Stimulated activated CD8-positive, alpha-beta memory T cell treated with anti-CD3 and anti-CD28 coated beads, Interleukin-12 subunit alpha, Interleukin-12 subunit beta, amount 100 ng/mL, for 24 hours (primary cell): ENCODE data around the gene LSAMP.
"Not testable (repeated sequence)": the region's sequence is repeated elsewhere in the genome, so short reads cannot be mapped to it uniquely, and the experiment has no call there.

ENCODE experiments used
- DNase-seq: peaks from one replicate; pipeline ENCODE4 v3.0.0-alpha.2; 2020; ENCODE audit errors: extremely low read depth

Gene LSAMP

DNA sequence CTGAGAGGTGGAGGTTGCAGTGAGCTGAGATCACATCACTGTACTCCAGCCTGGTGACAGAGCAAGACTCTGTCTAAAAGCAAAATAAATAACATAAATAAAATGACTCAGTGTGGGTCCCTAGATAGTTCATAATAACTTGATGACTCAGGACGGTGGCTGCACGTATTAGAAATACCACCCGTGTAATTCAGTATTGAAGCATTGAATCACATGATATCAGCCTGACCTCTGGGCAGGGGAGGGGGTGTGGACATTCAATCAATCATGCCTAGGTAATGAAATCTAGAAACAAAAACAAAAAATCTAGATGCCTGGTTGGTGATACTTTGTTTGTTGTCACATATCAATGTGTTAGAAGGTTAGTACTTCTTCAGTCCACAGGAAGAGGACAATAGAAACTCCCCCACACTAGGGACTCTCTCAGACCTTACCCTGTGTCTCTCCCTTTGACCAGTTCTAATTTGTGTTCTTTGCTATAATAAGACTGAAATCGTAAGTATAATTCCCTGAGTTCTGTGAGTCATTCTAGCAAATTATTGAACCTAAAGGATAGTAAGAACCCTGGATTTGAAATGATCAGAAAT, 644.7 kb downstream of the LSAMP start:
- no peak for DNase-seq

DNA sequence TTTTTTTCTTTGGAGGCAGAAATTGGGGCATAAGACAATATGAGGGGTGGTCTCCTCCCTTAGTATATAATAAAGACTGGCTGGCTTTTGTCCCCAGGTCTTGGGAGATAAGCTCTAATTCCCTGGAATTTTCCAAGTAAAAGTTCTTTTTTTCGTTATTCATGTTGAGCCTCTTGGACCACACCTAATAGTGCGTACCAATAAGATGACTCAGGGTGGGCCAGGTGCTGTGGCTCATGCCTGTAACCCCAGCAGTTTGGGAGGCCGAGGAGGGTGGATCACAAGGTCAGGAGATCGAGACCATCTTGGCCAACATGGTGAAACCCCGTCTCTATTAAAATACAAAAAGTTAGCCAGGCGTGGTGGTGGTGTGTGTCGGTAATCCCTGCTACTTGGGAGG, 645.2 kb downstream of the LSAMP start:
- DNase-seq = not testable (repeated sequence)

DNA sequence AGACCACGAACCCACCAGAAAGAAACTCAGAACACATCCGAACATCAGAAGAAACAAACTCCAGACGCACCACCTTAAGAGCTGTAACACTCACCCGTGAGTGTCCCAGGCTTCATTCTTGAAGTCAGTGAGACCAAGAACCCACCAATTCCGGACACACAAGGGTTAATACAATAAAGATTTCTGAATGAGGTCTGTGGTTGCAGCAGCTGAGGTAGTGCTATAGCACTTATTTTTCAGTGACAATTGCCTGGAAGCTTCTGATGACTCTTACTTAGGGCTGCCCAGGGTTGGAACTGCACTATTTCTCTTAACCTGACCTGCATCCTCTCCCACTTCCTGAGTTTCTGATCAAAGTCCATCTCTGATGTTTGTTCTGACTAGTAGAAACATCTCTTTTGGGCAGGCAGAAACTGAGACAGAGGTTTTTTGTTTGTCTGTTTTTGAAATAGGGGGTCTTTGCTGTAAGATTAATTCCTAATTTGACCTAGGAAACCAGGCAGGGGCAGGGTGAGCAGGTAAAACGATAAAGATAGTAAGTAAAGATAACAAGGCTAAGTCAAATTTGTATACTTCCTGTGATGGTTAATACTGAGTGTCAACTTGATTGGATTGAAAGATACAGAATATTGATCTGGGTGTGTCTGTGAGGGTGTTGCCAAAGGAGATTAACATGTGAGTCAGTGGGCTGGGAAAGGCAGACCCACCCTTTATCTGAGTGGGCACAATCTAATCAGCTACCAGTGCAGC, 652.9 kb downstream of the LSAMP start:
- DNase-seq = no peak

DNA sequence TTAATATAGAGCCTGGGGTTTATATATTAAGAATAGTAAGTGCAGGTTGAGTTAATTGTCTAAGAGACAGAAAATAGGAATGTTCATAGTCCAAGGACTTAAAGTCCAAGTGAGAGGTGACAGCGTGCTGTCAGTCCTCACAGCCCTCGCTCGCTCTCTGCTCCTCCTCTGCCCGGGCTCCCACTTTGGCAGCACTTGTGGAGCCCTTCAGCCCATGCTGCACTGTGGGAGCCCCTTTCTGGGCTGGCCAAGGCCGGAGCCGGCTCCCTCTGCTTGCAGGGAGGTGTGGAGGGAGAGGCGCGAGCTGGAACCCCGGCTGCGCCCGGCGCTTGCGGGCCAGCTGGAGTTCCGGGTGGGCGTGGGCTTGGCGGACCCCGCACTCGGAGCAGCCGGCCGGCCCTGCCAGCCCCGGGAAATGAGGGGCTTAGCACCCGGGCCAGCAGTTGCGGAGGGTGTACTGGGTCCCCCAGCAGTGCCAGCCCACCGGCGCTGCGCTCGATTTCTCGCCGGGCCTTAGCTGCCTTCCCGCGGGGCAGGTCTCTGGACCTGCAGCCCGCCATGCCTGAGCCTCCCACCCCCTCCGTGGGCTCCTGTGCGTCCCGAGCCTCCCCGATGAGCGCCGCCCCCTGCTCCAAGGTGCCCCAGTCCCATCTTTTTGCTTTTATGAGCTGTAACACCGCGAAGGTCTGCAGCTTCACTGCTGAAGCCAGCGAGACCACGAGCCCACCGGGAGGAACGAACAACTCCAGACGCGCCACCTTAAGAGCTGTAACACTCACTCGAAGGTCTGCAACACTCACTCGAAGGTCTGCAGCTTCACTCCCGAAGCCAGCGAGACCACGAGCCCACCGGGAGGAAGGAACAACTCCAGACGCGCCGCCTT, 653.8 kb downstream of the LSAMP start:
- not testable (repeated sequence) for DNase-seq

DNA sequence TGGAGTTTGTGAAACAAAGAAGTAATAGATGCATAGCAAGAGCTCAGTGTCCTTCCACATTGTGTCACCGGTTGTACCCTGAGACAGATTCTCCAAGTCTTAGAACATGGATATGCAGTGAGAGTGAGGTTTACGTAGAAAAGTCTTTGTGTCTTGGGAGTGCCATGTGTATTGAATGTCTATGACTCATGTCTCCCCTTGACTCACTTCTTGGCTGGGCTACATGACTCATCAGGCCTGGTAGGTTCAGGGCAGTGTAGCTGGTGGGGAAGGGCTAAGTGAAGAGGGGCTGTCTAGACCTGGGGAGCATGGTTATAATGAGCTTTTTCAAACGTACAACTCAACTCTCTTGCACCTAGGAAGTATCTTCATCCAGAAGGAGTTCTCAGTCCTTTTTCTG, 654.5 kb downstream of the LSAMP start:
- DNase-seq = no peak

DNA sequence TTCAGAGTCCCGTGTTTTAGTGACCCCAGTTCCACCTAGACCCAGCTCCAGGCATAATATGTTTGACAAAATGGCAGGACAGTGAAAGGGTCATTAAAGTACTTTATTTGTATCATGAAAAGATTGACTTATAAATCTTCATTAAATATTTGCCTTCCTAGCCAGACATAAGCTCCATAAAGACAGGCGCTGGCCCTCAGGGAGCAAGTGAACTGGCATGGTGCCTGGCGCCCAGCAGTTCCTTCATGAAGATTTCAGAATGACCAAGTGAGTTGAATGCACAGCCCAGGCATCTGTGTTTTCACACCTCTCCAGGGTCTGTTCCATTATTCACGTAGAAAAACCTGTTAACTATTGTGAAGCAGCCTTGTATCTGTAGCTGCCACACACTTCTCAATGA, 655.8 kb downstream of the LSAMP start:
- DNase-seq = no peak

DNA sequence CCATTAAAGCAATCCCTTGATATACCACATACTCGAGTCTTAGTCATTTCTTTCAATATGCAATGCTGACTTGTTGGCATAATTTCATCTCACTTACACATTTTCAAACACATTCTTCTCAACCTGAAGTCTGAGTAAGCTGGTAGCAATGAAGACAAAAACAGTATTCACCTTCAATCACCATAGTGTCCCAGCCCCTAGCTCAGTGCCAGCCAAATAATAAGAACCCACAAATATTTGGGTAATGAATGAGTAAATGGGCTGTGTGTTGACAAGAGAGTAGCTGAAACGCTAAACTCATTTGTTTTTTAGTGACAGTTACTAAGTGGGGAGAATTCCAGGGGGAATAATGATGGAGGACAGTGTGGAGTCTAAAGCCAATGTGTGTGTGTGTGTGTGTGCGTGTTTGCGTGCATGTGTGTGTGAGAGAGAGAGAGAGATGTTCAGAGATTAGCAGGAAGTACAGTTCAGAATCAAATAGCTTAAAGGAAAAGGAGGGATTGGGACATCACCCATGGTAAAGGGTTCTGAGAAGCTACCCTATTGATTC, 656.3 kb downstream of the LSAMP start:
- no peak for DNase-seq

DNA sequence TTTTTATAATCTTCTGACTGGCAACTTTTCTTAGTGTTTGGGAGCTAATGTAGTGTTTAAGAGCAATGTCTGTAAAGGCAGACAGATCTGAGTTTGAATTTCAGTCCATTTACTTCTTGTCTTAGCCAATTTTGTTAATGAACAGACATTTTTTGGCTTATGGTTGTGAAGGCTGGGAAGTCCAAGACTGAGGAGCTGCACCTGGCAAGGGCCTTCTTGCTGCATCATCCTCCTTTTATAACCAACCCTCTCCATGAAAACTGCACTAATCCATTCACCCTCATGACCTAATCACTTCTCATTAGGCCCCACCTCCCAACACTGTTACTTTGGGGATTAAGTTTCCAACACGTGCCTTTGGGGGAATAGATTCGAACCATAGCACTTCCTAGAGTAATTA, 657.5 kb downstream of the LSAMP start:
- no peak for DNase-seq

DNA sequence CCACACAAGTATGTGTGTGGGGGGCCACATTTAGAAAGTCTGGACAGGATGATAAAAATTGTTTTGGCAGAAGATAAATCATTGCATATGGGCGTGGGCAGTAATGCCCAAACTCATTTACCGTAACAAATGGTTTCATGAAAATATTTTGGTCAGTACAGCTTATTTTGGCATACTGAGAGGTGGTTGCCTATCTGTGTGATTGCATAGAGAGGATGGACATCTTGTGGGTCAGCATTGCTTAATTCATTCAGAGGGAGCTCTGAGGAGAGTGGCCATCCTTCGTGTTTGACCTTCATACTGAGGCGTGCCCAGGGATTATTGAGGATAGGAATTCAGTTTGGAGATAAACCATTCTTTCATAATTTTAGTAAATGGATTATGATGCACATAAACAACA, 659.5 kb downstream of the LSAMP start:
- no peak for DNase-seq

DNA sequence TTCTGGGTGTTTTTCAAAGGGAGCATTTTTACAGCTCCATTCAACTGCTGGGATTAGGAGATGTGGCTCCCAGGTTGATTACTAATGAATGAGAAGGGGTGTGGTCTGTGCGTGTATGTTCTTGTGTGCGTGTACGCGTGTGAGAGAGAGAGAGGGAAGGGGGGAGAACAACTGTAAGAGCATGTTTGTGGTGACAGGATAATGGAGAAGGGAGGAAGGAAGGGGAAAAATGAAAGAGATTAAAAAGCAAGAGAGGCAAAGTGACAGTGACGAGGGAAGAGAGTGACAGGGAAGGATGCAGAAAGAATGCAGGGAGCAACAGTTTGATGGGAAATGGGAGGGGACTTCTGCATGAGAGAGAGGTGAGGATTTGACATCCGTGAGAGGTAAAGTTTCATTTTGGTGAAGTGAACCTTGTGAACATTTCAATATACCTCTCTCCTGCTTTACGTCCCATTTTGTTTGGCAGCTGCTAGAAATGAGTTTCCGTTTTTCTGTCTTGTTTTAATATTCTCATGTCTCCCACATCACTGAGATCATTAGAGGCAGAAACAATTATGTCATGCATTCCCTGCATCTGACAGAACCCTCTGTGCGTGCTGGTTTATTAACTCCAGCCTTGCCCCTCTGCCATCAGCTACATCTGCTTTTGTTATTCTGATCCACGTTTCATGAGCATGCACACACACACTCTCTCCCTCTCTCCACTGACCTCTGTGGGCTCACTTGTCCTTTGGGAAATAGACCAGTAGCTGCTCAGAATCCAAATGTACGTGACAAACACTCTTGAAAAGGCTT, 660.3 kb downstream of the LSAMP start:
- no peak for DNase-seq

DNA sequence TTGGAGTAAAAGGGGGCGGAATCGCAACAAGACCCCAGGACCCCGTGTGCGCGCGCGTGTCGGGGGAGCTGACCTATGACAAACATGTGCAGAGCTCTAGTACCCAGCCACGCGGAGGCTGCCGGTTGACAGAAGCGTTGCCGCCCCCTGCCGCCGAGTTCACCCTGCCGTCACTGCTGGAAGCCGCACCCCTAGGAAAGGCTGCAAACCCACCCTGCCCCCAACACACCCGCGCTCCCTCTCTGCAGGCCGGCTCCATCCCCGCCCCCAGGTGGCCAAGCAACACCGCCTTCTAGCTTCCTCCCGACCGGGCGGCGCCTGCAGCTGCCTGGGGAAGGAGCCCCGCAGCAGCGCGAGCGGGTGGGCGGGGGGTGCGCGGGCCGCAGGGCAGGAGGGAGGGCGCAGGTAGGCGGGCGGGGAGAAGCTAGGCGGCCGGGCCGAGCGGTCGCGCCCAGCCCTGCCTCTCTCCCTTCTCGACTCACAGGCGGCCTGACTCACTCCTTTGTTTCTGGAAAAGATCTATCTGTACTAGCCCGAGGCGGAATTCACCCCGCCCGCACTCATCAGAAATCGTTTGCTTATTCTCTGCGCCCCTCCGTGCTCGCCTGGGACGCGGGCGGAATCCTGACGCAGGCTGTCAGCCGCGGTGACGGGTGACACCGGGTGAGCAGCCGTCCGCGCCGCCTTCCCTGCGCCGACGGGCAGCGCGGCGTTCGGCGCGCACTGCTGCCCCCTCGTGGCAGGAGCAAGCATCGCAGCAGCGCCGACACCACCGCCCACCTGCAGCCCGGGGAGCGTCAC, 661.1 kb downstream of the LSAMP start:
- peak; percentile 89 for DNase-seq

DNA sequence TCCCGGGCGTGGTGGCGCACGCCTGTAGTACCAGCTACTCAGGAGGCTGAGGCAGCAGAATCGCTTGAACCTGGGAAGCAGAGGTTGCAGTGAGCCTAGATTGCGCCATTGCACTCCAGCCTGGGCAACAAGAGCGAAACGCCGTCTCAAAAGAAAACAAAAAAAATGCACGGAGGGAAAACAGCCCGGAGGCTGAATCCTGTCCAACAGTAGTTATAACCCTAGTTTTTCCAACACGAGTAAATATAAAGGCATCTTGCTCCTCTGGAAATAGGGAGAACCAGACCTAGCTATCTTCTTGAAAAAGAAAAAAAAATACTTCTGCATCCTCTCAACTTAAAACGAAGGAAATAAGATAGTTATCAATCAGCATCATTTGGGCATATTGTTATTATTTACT, 661.9 kb downstream of the LSAMP start:
- DNase-seq = not testable (repeated sequence)

DNA sequence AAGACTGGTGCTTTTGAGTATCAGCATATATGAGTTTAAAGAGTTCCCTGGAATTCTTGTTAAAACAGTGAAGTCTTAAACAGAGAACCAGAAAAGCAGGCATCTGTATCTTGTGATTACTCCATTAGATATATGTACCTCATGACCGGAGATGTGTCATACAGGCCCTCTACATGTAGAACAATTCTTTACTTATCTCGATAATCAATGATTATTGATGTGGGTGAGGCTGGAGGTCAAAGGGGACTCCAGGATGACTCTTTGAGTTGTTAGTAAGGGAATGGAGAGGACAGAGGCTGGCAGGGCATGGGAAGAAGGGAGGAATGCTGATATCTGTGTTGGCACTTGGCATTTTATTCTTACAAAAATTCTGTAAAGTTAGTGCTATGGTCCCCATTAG, 666.3 kb downstream of the LSAMP start:
- no peak for DNase-seq

DNA sequence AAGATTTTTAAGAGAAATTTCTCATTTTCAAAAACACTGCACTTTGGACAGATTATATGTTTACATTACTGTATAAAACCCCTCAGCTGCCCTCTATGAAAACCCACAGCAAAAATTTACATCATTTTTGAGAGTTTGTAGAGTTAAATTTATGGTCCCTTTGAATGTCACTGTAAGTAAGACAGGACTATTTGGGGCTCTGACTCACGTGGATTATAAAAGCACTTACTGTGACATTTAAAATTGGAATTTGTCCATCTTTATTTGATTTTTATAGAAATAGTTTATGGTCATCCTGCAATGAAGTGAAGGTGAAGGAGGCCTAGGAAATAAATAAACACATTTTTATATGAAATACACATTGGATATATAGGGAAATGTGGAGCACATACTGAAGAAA, 672.3 kb downstream of the LSAMP start:
- no peak for DNase-seq

DNA sequence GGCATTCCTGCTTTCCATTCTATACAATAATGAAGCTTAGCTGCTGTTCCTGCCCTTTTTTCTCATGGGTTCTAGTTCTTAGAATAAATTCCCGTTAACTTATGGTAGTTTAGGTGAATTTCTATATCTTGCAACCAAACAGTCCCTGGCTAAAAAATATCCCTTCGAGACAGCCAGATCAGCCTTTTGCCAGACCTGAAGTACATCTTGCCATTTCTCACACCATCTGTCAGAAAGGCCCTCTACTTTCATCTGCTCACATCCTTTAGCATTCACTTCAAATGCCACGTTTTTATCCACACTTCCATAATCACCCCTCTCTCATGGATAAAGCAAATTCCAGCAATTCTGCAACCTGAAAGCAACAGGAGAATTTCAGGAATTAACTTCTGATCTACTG, 676.6 kb downstream of the LSAMP start:
- DNase-seq = no peak

DNA sequence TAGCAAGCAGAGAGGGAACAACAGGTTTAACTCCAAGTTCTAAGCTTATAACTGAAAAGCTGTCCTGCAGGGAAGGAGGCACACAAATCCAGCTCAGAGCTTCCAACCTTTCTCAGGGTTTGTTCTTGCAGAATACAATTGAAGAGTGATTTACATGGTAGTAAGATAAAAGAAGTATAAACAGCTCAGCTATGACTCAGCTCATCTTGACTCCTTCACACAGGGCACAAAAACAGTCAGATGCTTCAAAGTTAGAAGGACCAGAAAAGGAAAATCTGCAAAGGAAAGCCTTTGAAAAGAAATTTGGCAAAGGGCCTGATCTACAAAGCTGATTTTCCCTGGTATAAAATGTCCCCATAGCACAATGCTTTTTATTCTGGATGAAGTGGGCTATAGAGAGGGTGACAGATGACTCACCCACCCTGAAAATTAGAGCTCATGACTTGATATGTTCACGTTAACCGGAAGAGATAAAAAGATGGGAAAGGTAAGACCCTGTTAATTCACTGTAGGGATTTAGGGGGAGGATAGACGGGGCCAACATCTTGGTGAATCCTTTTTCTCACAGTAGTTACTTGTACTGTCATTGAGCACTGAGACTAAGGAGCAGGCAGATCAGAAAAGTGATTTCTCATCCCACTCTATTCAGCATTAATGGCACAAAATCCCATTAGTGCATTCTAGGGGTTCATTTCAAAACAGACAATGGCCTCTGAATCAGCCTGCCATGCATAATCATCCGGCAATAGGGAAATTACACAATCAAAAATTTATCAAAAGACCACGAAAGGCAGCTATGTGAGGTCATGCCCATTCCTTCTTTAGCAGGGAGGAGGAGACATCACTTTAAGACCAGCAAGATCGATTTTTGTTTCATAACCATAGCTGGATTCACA, 678.5 kb downstream of the LSAMP start:
- DNase-seq = no peak

DNA sequence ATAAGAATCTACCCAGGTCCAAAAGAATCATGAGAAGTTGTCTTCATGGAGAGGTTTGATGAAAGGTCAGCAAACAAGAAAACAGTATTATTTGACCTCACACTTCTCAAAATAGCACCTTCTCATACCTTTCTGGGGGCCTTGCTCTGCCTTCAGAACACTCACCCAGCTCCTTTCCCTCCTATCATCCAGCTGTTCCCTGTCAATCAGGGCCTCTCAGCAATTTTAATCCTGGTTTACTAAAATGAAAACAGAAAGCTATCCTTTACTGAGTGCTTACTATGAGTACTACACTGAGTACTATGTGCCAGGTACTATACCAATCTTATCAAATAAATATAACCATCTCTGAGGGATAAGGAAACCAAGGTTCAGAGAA, 683.4 kb downstream of the LSAMP start:
- DNase-seq = no peak

DNA sequence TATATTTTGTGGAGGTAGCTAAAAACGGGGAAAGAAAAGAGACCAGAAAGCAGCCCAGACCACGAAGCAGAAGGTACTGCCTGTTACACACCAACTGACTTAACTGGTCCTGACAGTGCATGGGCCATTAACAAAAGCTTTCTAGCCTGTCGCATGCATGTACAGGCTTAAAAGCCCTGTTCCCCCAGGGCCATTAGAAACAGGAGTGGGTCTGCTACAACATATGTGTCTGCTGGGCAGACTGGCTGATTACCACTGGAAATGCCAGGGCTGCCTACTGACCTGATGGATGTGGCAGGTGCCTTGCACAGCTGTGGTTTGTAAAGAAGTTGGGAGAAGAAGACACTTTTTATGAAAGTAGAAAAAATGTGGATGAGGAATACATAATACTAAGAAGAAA, 684.6 kb downstream of the LSAMP start:
- no peak for DNase-seq

DNA sequence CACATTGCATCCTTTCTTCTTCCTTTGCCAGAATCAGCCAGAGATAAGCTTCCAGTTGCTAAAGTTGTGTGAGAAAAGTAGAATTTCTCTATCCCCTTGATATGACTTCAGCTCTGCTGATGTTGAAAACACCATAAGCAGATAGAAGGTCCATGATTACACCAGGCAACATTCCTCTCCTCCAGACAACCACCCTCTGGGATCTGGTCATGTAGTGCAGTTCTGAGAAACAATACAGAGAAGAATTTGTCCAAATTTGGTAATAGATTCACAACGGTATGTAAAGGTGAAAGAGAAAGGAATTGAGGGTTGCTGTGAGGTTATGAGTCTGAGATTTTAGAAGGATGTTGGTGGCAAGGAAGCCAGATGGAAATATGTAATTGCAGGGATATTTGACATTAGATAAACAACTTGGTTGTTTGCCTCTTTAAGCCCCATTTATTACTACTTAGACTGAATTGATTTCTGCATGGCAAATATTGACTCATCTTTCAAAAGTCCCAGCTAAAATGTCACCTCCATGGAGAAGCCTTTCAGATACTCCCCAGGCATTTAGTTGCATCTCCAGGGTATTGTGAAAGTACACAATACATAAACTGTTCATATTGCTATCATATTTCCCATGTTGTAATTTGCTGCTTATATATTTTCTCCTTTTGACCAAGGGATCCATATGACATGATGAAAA, 687.1 kb downstream of the LSAMP start:
- DNase-seq = no peak
